GM19035 (cell line): ENCODE results near the gene SMAD3.

Source experiments
- ATAC-seq: cut with Tn5 transposase; IDR thresholded peaks from one replicate; pipeline ENCODE4 v1.9.1; 2021; ENCODE audit not compliant: unreplicated experiment

Gene SMAD3

GRCh38 chr15:67035886-67036285 lies 29.5 kb upstream of the SMAD3 start:
- no peak for ATAC-seq

DNA sequence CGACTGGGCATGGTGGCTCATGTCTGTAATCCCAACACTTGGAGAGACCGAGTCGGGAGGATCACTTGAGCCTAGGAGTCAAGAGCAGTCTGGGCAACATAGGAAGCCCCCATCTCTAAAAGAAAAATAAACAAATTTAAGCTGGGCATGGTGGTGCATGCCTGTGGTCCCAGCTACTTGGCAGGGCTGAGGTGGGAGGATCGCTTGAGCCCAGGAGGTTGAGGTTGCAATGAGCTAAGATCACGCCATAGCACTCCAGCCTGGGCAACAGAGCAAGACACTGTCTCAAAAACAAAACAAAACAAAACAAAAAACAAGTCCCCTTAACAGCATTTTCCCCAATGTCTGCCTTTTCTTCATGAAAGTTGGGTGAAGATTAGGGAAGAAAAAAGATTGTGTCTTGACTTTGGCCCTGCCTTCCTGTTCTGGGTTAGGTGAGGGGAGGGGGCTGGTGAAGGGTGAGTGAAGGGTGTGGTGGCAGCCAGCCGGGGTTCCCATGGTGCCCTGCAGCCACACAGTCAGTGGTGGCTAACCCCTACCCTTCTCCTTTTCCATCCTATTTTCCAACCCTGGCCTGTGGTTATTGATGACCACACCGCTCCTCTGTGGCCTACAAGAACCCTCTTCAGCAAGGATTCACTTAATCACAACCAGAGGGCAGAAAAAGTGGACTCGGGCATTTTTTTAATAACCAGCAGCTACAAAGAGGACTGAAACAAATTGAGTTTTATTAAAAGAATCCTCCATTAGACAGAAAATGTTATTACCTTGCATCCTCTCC lies 28.4 kb upstream of the SMAD3 start:
- ATAC-seq, result no peak

DNA sequence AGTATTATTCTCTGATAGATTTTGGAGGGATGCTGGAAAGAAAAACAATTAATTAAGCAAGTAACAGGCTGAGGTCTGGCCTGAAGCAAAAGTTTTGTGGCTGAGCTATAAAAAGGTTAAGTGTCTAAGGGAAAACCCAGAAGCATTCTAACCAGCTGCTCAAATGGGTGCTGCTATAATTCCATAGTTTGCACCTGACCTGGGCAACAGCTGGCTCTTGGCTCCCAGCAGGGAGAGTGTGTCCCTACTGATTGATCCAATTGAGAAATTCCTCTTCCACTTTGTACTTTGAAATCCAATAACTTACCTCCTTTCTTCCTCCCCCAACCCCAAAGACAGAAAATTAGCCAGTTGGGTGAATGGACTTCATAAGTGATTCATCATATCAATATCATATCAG lies 27.7 kb upstream of the SMAD3 start:
- ATAC-seq, result no peak

DNA sequence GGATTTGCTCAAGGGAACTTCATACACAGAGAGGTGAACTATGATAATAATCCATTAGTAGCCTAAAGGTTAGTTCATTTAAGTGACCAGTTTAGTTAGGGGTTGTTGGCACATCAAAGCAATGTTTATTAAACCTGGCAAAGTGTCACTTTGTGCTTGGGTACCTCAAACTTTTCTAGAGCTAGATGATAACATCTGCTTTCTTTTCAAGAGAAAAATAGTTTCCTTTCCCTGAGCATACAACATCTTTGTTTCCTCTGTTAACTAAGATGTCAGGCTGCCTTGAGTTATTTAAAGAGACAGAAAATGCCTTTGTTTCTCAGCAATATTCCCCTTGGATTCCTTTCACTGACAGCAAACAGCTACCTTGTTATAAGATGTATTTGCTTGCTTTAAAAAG lies 26.7 kb upstream of the SMAD3 start:
- ATAC-seq, result no peak

DNA sequence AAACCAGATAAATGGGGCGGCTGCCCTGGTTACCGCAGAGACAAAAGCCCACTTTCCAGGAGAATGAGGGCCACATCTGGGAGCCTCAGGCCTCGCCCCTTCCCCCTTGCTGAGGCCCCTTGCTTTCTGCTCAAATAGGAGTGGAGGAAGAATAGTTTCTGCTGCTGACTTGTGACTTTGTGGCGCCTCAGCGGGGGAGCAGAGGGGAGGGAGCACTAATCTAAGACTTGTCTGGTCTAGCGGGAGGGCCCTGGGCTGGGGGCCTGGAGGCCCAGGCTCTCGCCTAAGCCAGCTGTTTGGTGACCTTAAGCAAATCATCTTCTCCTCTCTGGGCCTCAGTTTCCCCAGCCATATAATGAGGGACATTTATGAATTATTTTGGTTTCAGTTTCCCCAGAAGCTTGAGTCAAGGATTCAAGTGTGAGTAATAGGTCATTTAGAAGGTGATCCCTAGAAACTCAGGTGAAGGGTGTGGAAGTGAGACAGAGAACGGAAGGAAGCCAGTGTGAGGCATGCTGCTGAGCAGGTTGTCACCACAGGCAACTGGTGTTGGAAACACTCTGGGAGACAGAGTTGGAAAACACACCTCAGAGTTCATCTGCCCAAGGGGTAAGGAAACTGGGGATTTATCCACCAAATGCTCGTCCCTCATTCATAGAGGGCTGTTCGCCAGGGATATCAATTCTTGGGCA lies 25.9 kb upstream of the SMAD3 start:
- ATAC-seq, result no peak

DNA sequence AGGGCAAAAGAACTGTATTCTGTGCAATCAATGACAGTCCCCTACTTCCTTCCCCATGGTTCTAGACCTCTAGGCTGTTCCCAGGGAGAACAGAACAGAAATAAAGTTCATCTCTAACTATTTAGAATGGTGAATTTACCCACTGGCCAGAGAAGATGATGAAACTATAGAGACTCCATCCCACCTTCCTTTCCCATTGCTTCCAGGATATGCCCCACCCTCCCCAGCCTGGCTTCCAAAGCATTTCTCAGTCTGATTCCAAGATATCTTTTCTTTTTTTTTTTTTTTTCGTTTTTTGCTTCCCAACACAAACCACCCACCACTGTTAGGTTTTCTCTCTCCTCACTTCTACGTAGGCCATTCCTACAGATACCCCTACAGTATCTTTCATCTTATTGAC lies 25.1 kb upstream of the SMAD3 start:
- no peak for ATAC-seq

- ATAC-seq, result no peak
Observed at GRCh38 chr15:67042551-67043142, 22.8 kb upstream of the SMAD3 start.

DNA sequence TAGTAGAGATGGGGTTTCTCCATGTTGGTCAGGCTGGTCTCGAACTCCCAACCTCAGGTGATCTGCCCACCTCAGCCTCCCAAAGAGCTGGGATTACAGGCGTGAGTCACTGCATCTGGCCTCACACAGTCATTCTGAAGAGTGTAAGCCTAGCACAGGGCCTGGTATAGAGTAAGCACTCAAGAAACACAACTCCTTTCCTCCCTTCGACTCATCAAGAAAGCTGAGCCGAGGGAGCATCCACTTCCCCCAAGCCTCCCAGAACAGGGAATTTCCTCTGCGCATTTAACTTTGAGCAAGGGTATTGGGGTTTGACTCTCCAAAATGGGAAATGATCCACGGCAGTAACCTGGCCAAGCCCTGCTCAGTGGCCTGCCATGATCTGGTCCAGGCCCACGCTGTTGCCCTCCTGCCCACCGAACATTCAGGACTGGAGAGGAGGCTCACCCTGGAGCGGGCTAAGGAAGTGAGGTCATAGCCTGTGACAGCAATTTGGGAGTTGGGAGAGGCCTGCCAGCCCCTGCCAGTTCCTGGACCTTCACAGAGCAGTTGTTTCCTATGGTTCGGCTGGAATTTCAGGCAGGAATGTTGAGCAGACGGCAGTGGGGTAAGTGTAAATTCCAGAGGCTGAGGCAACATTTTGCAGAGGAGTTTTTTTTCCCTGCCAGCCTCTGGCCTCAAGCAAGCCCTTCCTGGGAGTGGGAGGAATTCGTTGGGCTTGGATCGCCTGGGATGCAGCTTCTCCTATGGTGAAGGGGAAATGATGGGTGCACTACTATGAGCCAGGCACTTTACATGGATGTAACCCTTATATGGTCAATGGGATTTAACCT lies 21.2 kb upstream of the SMAD3 start:
- ATAC-seq, result no peak

DNA sequence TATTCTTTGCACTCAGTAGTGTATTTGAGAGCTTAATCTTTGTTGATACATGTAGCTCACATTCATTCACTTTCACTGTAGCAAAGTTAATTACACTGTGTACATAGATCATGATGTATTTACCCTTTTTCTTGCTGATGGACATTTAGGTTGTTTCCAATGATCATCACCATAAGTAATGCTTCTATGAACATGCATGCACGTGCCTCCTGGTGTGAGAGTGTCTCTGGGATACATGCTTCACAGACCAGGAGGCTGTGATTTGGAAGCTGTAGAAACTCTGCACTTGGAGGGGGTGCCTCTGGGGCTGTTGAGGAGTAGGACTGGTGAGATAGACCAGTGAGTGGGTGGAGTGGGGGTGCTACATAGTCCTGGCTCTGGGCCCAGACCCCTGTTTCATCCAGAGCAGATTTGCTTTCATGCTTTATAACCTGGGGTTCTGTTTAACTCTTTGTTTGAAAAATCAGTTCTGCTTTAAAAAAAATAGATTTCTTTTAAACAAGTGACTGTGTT lies 18.2 kb upstream of the SMAD3 start:
- no peak for ATAC-seq

GRCh38 chr15:67048281-67049279 lies 16.8 kb upstream of the SMAD3 start:
- no peak for ATAC-seq

- no peak for ATAC-seq
Observed at GRCh38 chr15:67049351-67050044, 15.9 kb upstream of the SMAD3 start.

DNA sequence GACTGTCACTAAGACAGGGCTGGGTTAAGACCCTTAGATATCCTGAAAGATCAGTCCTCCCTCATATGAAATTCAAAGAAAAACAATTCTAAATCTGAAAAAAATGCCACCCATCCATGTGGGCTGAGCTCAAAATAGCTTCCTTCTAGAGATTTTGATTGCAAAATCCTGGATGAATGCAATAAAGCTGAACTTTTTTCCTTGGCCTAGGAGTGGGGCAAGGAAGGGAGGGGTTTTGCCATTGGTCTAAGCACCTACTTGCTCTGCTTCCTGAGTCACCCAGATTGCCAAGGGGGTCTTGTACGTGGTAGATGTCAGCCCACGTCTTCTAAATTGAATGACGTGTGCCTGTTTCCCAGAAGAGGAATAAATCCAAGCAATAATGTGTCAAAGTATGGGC lies 15.3 kb upstream of the SMAD3 start:
- no peak for ATAC-seq

- no peak for ATAC-seq
Observed at GRCh38 chr15:67050522-67051087, 14.8 kb upstream of the SMAD3 start.

DNA sequence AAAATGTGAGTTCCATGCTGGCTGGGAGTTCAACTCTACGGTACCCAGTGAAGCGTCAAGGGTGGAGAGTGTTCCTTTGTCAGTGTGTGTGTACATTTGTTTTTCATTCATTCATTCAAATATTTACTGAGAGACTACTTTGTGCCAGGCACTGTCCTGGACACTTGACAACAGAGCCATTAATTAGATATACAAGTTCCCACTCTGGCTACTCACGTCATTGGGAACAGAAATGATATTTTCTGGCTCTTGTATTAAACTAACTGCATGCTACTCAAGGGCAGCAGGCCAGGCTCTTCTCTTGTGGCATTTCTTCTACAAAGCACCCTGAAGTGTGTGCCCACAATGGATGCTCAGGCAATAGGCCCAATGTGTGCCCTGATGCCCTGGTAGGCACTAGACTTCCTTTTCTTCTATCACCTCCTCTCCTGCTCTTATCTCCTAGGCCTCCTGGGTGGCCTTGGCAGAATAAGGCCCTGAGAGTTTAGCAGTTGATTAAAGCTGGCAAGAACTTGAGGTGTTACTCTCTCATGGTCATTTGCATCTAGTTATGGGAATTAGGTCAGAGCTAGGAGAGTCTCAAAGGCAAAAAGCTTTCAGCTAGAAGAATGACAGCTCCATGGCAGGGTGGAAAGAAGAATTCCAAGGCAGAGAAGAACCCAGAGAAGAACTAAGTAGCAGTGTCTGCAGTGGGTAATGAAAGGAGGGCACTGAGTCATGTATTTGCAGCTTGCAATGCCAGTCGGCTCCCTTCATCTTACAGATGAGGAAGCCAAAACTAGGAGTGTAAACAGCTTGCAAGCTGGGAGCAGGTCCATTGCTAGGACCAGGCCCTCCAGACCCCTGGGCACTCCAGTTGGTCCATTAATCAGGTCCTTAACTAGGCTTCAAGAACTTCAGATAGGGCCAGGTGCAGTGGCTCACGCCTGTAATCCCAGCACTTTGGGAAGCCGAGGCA lies 14.0 kb upstream of the SMAD3 start:
- no peak for ATAC-seq

- no peak for ATAC-seq
Observed at GRCh38 chr15:67054676-67055075, 10.7 kb upstream of the SMAD3 start.

DNA sequence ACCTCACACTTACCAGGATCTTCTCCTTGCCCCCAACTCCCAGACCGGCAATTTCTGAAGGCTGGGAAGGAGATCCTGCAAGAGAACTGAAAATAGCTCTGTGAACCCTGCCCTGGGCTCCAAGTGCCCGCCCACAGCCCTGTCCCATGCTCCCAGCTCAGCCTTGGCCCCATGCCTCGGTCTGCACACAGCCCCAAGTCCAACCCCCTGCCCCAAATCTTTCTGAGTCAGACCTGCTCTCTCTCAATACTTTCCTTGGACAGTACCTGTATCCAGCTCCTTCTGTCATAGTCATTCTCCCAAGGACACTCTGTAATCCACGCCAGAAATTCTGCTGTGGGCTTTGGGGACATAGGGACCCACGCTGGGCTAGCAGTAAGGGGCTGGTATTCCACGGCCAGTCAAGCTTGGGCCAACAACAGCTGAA lies 6.3 kb upstream of the SMAD3 start:
- ATAC-seq, result no peak

DNA sequence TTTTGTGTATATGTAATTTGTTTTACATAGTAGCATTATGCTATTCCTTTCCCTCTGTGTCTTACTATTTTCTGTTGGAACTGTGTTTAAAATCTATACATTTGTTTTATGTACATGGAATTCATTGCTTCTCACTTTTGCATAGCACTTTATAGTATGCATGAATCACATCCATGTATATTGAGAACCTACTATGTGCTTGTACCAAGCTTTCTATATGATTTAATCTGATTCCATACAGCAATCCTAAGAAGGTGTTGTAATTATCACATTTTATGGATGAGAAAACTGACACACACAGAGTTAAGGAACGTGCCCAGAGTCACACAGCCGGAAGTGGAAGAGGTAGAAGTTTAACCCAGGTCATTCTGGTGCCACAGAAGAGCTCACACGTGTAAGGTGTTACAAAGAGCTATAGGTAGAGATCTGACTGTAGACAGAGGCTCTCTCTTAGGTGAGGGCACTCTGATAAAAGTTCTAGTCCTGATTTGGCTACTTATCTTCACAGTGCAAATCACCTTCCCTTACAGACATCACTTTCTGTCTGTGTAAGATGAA lies 3.5 kb upstream of the SMAD3 start:
- no peak for ATAC-seq
